Heart left ventricle (tissue), 16 donors: ENCODE data around the gene NPR3. TPM values are rescaled to one million over a fixed set of nuclear protein-coding genes. Genes with fewer than 3 reads are reported as not detected.

Experiments used
- ATAC-seq, 4 donors: fragments of 200-7000 bp; cut with Tn5 transposase; one replicate each; pipeline ENCODE4 v1.9.1; 2020 to 2022; ENCODE audit warnings: moderate library complexity in 4 of 4, mild to moderate bottlenecking in 3 of 4, moderate number of reproducible peaks in 1 of 4
- DNase-seq, 5 donors: peaks; one replicate each; pipeline ENCODE4 v3.0.0-alpha.2; 2020
- H3K27ac ChIP-seq, 12 donors: fragments of 200-600 bp; sonication (generic) in 4 of 12; one replicate each; pipeline versions ENCODE4 v1.5.0 to v1.8.0; 2016 to 2022; ENCODE audit warnings: mild to moderate bottlenecking in 2 of 12
- H3K27me3 ChIP-seq, 9 donors: fragments of 200-600 bp; sonication (generic) in 2 of 9; one replicate each; pipeline versions ENCODE4 v1.5.1 to v1.8.0; 2016 to 2022; ENCODE audit warnings: mild to moderate bottlenecking in 3 of 9
- H3K36me3 ChIP-seq, 9 donors: fragments of 200-600 bp; sonication (generic) in 2 of 9; one replicate each; pipeline versions ENCODE4 v1.5.0 to v1.8.0; 2018 to 2022; ENCODE audit warnings: mild to moderate bottlenecking in 2 of 9
- H3K4me1 ChIP-seq, 12 donors: fragments of 200-600 bp; sonication (generic) in 4 of 12; one replicate each; pipeline versions ENCODE4 v1.5.0 to v1.8.0; 2016 to 2022; ENCODE audit warnings: mild to moderate bottlenecking in 3 of 12
- H3K4me3 ChIP-seq, 12 donors: fragments of 200-600 bp; sonication (generic) in 4 of 12; one replicate each; pipeline versions ENCODE4 v1.5.0 to v1.8.0; 2017 to 2022; ENCODE audit warnings: mild to moderate bottlenecking in 9 of 12, moderate library complexity in 4 of 12
- H3K9me3 ChIP-seq, 12 donors: fragments of 200-600 bp; sonication (generic) in 4 of 12; one replicate each; pipeline versions ENCODE4 v1.5.0 to v1.8.0; 2016 to 2022; ENCODE audit warnings: mild to moderate bottlenecking in 1 of 12
- CTCF ChIP-seq, 12 donors: fragments of 200-600 bp; sonication (generic) in 4 of 12; IDR thresholded peaks; one replicate each; pipeline versions ENCODE4 v1.5.0 to v1.8.0; 2018 to 2022; ENCODE audit warnings: antibody characterized with exemption in 12 of 12, mild to moderate bottlenecking in 5 of 12
- POLR2A ChIP-seq, 2 donors: fragments of 450-650 bp; IDR thresholded peaks; one replicate each; pipeline ENCODE4 v1.6.1; 2017; ENCODE audit warnings: antibody characterized with exemption in 2 of 2, mild to moderate bottlenecking in 2 of 2, moderate library complexity in 2 of 2
- WGBS, 4 donors: extraction: QIAGEN DNeasy Blood & Tissue Kit in 2 of 4; methylation state at CpG; one replicate each; pipeline versions ENCODE4 v1.1.5 to v1.1.7; 2013 to 2018; 5-methylcytosine and 5-hydroxymethylcytosine counted together
- intact Hi-C, 10 donors: fragments of 100-400 bp; cut with DNase I; formaldehyde crosslinking; loops; one replicate each; pipeline versions ENCODE4 v1.11.1 to v1.14.2; 2022
- polyA plus RNA-seq, 2 donors: library from polyadenylated mRNA; stranded (reverse); fragments of 200-250 nt; gene quantifications; one replicate each; pipeline ENCODE4 v1.2.3, GENCODE V29; 2013
- total RNA-seq, 9 donors: library from RNA; depleted of rRNA in 2 of 9; stranded (reverse); fragments of >200 nt in 2 of 9; fragmentation: NEBNext Ultra II Directional in 3 of 9; extraction: Animal tissue kit (Norgen Biotek cat#: 25700) in 3 of 9; gene quantifications; one replicate each; pipeline versions ENCODE4 v1.1.0 to v1.2.4, GENCODE V29; 2016 to 2023
- donor health status: ischemic (EF 13 %, LVEDD 7.1; RV severe dilation, severe dysfunction).
- donor health status: healthy with polysubstance abuse.
- donor health status: DM: no; HTN: yes; CAD: no.
- donor health status: DM: no; HTN: no; CAD: no.
- donor health status: ischemic (EF 25% LVEDD 6.9; RV normal size, moderate dysfunction).
- donor health status: ischemic (EF 25% LVEDD 5.7; RV mildly dilated, moderate dysfunction).
- donor health status: healthy.
- donor health status: DM: yes; HTN: yes; CAD: no.
- donor health status: ischemic (EF 35%, LVEDD 5.7; RV mildly dilated, moderate dysfunction).
- donor health status: nonischemic (EF 11% LVEDD 7.7; RV severe dilation, severe dysfunction).
- donor health status: DM: yes; HTN: yes; CAD: no.
- donor health status: PGD.
- donor health status: ischemic (EF 29% LVEDD 5.4; RV normal size, mild dysfunction).
- donor health status: nonischemic (EF 23%, LVEDD 6.1; RV moderate dilation, normal function).

Gene NPR3
- total and polyA plus RNA-seq, 11 donors, result 8.8 to 127 (median 32.7) TPM

DNA sequence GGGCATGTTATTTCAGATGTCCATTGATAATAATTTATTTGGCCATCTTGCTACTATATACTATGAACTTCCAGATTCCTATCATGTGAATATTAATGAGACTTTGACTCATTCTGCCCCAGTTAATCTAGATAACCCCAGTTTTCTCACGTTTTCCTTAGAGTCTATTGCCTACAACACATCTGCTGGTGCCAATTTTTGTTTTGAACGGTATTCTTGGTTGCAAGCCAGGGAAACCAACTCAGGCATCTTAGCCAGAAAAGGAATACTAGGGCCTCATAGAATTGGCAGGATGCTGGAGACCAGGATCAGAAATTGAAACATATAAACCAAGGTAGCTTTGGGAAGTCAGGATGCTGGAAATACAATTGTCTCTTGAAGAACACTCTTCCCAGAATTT, 28.0 kb upstream of the NPR3 start:
- Histone ChIP-seq H3K4me1 (peaks cover 0 to 17% (median 7%) of the 10 kb centered on the region in 12 donors), H3K9me3 (peaks cover 0 to 26% (median 3%) of the 10 kb centered on the region in 12 donors), H3K27ac (no peak overlapping the region), H3K27me3 (no peaks in the 10 kb centered on the region), H3K4me3 (no peak overlapping the region), H3K36me3 (no peaks in the 10 kb centered on the region)
- ATAC-seq (no peak), DNase-seq (no peak)
- WGBS, 4 donors, result 15 to 18% (median 16%) methylated on average over 2 of the region's 2 CpGs
- no peak for TF ChIP-seq CTCF (IDR thresholded peaks at IDR 0.05)
- no peak for TF ChIP-seq POLR2A (IDR thresholded peaks at IDR 0.05)
- intact Hi-C loops, result no loop called here

GRCh38 chr5:32684260-32684659, 26.9 kb upstream of the NPR3 start:
- TF ChIP-seq POLR2A (IDR thresholded peaks at IDR 0.05) (no peak), CTCF (IDR thresholded peaks at IDR 0.05) (no peak)
- WGBS, 4 donors, result 94 to 100% (median 99%) methylated on average over 1 of the region's 1 CpG
- peaks cover 0 to 26% (median 3%) of the 10 kb centered on the region in 12 donors for H3K9me3 ChIP-seq
- DNase-seq (no peak), ATAC-seq (no peak)
- H3K4me3 ChIP-seq, result no peak overlapping the region
- H3K4me1 ChIP-seq, result peaks cover 0 to 17% (median 7%) of the 10 kb centered on the region in 12 donors
- no peak overlapping the region for H3K27ac ChIP-seq
- intact Hi-C loops, result no loop called here
- no peaks in the 10 kb centered on the region for H3K27me3 ChIP-seq
- no peaks in the 10 kb centered on the region for H3K36me3 ChIP-seq

DNA sequence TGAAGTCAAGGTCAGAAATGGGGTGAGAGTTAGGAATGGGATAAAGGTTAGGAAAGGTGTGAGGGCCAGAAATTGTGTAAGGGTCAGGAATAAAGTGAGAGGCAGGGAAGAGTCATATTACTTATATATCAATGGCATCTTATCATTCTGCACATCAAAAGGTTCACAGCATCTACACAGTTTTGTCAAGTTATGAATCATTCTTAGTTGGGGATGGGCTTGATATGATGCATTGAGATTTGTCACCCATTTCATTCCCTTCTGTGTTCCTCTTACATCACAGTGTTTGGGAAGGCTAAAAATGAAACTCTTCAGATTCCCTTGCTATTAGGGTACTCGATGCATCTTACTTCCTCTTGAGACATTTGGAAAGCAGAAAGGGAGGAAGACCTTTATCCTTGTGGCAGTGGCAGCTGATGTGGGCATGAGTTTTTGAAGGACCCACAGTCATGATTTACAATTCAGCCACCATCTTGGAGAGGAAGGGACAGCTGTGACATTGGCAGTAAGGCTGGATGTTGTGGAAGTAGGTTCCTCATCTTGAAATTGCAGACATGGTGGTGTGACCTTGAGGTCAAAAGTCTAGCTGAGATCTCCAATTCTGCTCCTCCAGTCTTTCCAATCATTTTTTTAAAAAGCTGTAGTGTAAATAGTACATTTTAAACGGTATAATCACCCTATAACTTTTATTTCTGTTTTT, 24.2 kb upstream of the NPR3 start:
- intact Hi-C loops, result no loop called here
- no peak for DNase-seq
- 25 to 42% (median 38%) methylated on average over 2 of the region's 2 CpGs for WGBS, 4 donors
- H3K9me3 ChIP-seq, result peaks cover 0 to 26% (median 3%) of the 10 kb centered on the region in 12 donors
- no peak for TF ChIP-seq POLR2A (IDR thresholded peaks at IDR 0.05)
- TF ChIP-seq CTCF (IDR thresholded peaks at IDR 0.05), result no peak
- no peak overlapping the region for H3K4me3 ChIP-seq
- ATAC-seq, result no peak
- H3K4me1 ChIP-seq, result peaks cover 0 to 17% (median 7%) of the 10 kb centered on the region in 12 donors
- H3K36me3 ChIP-seq, result no peaks in the 10 kb centered on the region
- peak overlapping the region in 6 of 12 donors; percentile 13 to 63 (median 44) for H3K27ac ChIP-seq
- no peaks in the 10 kb centered on the region for H3K27me3 ChIP-seq

GRCh38 chr5:32687499-32687831, 23.7 kb upstream of the NPR3 start:
- Histone ChIP-seq H3K4me1 (peaks cover 0 to 21% (median 7%) of the 10 kb centered on the region in 12 donors), H3K27me3 (no peaks in the 10 kb centered on the region), H3K27ac (peak overlapping the region in 7 of 12 donors; percentile 1 to 63 (median 41)), H3K36me3 (no peaks in the 10 kb centered on the region), H3K9me3 (peaks cover 0 to 26% (median 3%) of the 10 kb centered on the region in 12 donors), H3K4me3 (no peak overlapping the region)
- DNase-seq, result peak in 4 of 5 donors; percentile 47 to 70 (median 62)
- no peak for TF ChIP-seq CTCF (IDR thresholded peaks at IDR 0.05)
- TF ChIP-seq POLR2A (IDR thresholded peaks at IDR 0.05), result no peak
- intact Hi-C loops, result no loop called here
- peak; percentile 53 to 87 (median 71) for ATAC-seq
